Mesendoderm (in vitro differentiated cells): ENCODE measurements around the gene ISCA1.

Source experiments
- DNase-seq: peaks from one replicate; pipeline ENCODE4 v3.0.0; 2013
- H2AK5ac ChIP-seq: 2 replicates; pipeline ENCODE4 v1.6.1; 2013; ENCODE audit warnings: low read length, inconsistent platforms
- H2BK120ac ChIP-seq: 2 replicates; pipeline ENCODE4 v1.6.1; 2013; ENCODE audit warnings: low read depth, mild to moderate bottlenecking, low read length, moderate library complexity, mixed read lengths
- H2BK15ac ChIP-seq: replicated peaks from 2 replicates; pipeline ENCODE4 v1.6.1; 2013; ENCODE audit warnings: low read depth, mild to moderate bottlenecking, moderate library complexity
- H2BK5ac ChIP-seq: 2 replicates; pipeline ENCODE4 v1.6.1; 2013; ENCODE audit warnings: low read length, inconsistent platforms
- H3K18ac ChIP-seq: 2 replicates; pipeline ENCODE4 v1.6.1; 2013; ENCODE audit warnings: mild to moderate bottlenecking, low read length, mixed read lengths
- H3K23ac ChIP-seq: one replicate; pipeline ENCODE4 v1.6.1; 2013; ENCODE audit warnings: low read length
- H3K27ac ChIP-seq: 2 replicates; pipeline ENCODE4 v1.5.1; 2013; ENCODE audit warnings: low read depth, mild to moderate bottlenecking, inconsistent platforms, low read length, moderate library complexity
- H3K27me3 ChIP-seq: 2 replicates; pipeline ENCODE4 v1.6.1; 2013; ENCODE audit warnings: low read length, control low read depth, mild to moderate bottlenecking, inconsistent platforms; ENCODE audit not compliant: insufficient read depth, poor library complexity
- H3K36me3 ChIP-seq: 2 replicates; pipeline ENCODE4 v1.6.1; 2013; ENCODE audit warnings: low read length, inconsistent platforms; ENCODE audit not compliant: control insufficient read depth, insufficient read depth
- H3K4ac ChIP-seq: one replicate; pipeline ENCODE4 v1.6.1; 2013; ENCODE audit warnings: low read depth, mild to moderate bottlenecking, low read length, moderate library complexity
- H3K4me1 ChIP-seq: 2 replicates; pipeline ENCODE4 v1.6.1; 2013; ENCODE audit warnings: low read depth, low read length, inconsistent platforms; ENCODE audit not compliant: control insufficient read depth
- H3K4me2 ChIP-seq: 2 replicates; pipeline ENCODE4 v1.6.1; 2013; ENCODE audit warnings: low read length
- H3K4me3 ChIP-seq: 2 replicates; pipeline ENCODE4 v1.5.1; 2013; ENCODE audit warnings: mild to moderate bottlenecking, low read length
- H3K56ac ChIP-seq: one replicate; pipeline ENCODE4 v1.6.1; 2013; ENCODE audit warnings: low read length
- H3K79me1 ChIP-seq: 2 replicates; pipeline ENCODE4 v1.6.1; 2013; ENCODE audit warnings: low read length, inconsistent platforms
- H3K79me2 ChIP-seq: 2 replicates; pipeline ENCODE4 v1.6.1; 2013; ENCODE audit warnings: mild to moderate bottlenecking, low read length; ENCODE audit not compliant: control insufficient read depth, insufficient read depth
- H3K9ac ChIP-seq: 2 replicates; pipeline ENCODE4 v1.6.1; 2013; ENCODE audit warnings: low read length, inconsistent platforms
- H4K5ac ChIP-seq: one replicate; pipeline ENCODE4 v1.6.1; 2013; ENCODE audit warnings: low read length
- H4K8ac ChIP-seq: one replicate; pipeline ENCODE4 v1.6.1; 2013; ENCODE audit warnings: low read depth, mild to moderate bottlenecking, control low read depth, low read length, moderate library complexity
- WGBS: extraction: QIAGEN DNeasy Blood & Tissue Kit; methylation state at CpG from one replicate; pipeline ENCODE4 v1.1.7; 2013; ENCODE audit warnings: low lambda C conversion rate, missing lambda C conversion rate; ENCODE audit not compliant: insufficient coverage; ENCODE audit errors: extremely low coverage; 5-methylcytosine and 5-hydroxymethylcytosine counted together

The ISCA1 gene

GRCh38 chr9:86324901-86325300 is 42.6 kb upstream of the ISCA1 start:
- Histone ChIP-seq H3K79me2 (no peaks in the 10 kb centered on the region), H2AK5ac (no peak overlapping the region), H2BK5ac (no peak overlapping the region), H3K4me3 (no peak overlapping the region), H3K56ac (no peak overlapping the region), H3K4ac (no peak overlapping the region), H2BK15ac (no peak overlapping the region), H3K27ac (no peak overlapping the region), H3K36me3 (peaks cover 8% of the 10 kb centered on the region), H3K18ac (no peak overlapping the region), H3K4me2 (no peak overlapping the region), H4K8ac (no peak overlapping the region), H3K79me1 (no peaks in the 10 kb centered on the region), H2BK120ac (no peak overlapping the region), H3K9ac (no peak overlapping the region), H3K4me1 (no peaks in the 10 kb centered on the region), H3K27me3 (no peaks in the 10 kb centered on the region), H4K5ac (no peak overlapping the region), H3K23ac (no peak overlapping the region)
- no CpG with 5 or more reads among the region's 1 CpG for WGBS
- DNase-seq, result no peak

GRCh38 chr9:86324308-86324707 is 42.0 kb upstream of the ISCA1 start:
- Histone ChIP-seq H3K4ac (no peak overlapping the region), H3K23ac (no peak overlapping the region), H2AK5ac (no peak overlapping the region), H3K9ac (no peak overlapping the region), H2BK5ac (no peak overlapping the region), H3K79me1 (no peaks in the 10 kb centered on the region), H4K8ac (no peak overlapping the region), H3K79me2 (no peaks in the 10 kb centered on the region), H3K18ac (no peak overlapping the region), H3K27me3 (no peaks in the 10 kb centered on the region), H3K4me3 (no peak overlapping the region), H2BK120ac (no peak overlapping the region), H3K4me1 (no peaks in the 10 kb centered on the region), H3K56ac (no peak overlapping the region), H4K5ac (no peak overlapping the region), H3K27ac (no peak overlapping the region), H3K4me2 (no peak overlapping the region), H2BK15ac (no peak overlapping the region), H3K36me3 (peaks cover 8% of the 10 kb centered on the region)
- peak; percentile 13 for DNase-seq
- WGBS, result no CpG with 5 or more reads among the region's 2 CpGs

- no peak for DNase-seq
- Histone ChIP-seq H4K8ac (no peak overlapping the region), H2BK120ac (no peak overlapping the region), H3K4ac (no peak overlapping the region), H3K36me3 (peaks cover 10% of the 10 kb centered on the region), H3K27me3 (no peaks in the 10 kb centered on the region), H3K4me2 (no peak overlapping the region), H3K79me1 (no peaks in the 10 kb centered on the region), H4K5ac (no peak overlapping the region), H3K23ac (no peak overlapping the region), H3K4me3 (no peak overlapping the region), H3K18ac (no peak overlapping the region), H2BK15ac (no peak overlapping the region), H3K56ac (no peak overlapping the region), H3K79me2 (no peaks in the 10 kb centered on the region), H3K4me1 (no peaks in the 10 kb centered on the region), H2AK5ac (no peak overlapping the region), H3K9ac (no peak overlapping the region), H2BK5ac (no peak overlapping the region), H3K27ac (no peak overlapping the region)
- no CpG with 5 or more reads among the region's 8 CpGs for WGBS
These were observed 40.8 kb upstream of the ISCA1 start for GRCh38 chr9:86322973-86323644.

DNA sequence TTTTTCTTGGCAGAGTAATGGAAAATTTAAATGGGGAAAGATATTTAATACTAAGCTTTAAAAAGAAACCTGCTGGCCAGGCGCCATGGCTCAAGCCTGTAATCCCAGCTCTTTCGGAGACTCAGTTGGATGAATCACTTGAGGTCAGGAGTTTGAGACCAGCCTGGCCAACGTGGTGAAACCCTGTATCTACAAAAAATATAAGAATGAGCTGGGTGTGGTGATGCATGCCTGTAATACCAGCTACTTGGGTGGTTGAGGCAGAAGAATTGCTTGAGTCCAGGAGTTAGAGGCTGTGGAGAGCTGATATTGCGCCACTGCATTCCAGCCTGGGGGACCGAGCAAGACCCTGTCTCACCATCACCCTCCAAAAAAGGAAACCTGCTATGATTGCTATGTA is 39.0 kb upstream of the ISCA1 start:
- no peak overlapping the region for H3K9ac ChIP-seq
- H3K27ac ChIP-seq, result no peak overlapping the region
- no peak overlapping the region for H3K18ac ChIP-seq
- peaks cover 10% of the 10 kb centered on the region for H3K36me3 ChIP-seq
- no peak overlapping the region for H4K8ac ChIP-seq
- H3K4me1 ChIP-seq, result no peaks in the 10 kb centered on the region
- no CpG with 5 or more reads among the region's 5 CpGs for WGBS
- no peaks in the 10 kb centered on the region for H3K79me2 ChIP-seq
- no peak overlapping the region for H4K5ac ChIP-seq
- no peak overlapping the region for H3K4me2 ChIP-seq
- H3K79me1 ChIP-seq, result no peaks in the 10 kb centered on the region
- no peaks in the 10 kb centered on the region for H3K27me3 ChIP-seq
- no peak overlapping the region for H2BK15ac ChIP-seq
- H2BK5ac ChIP-seq, result no peak overlapping the region
- no peak for DNase-seq
- no peak overlapping the region for H2AK5ac ChIP-seq
- H2BK120ac ChIP-seq, result no peak overlapping the region
- H3K23ac ChIP-seq, result no peak overlapping the region
- H3K4ac ChIP-seq, result no peak overlapping the region
- H3K56ac ChIP-seq, result no peak overlapping the region
- H3K4me3 ChIP-seq, result no peak overlapping the region

- no peak overlapping the region for H3K4me3 ChIP-seq
These were observed 35.8 kb upstream of the ISCA1 start for GRCh38 chr9:86318187-86318586.

GRCh38 chr9:86315078-86315477 is 32.7 kb upstream of the ISCA1 start:
- Histone ChIP-seq H3K79me1 (no peaks in the 10 kb centered on the region), H3K23ac (no peak overlapping the region), H3K9ac (no peak overlapping the region), H4K5ac (no peak overlapping the region), H2AK5ac (no peak overlapping the region), H2BK15ac (no peak overlapping the region), H3K56ac (no peak overlapping the region), H3K4me1 (no peaks in the 10 kb centered on the region), H4K8ac (no peak overlapping the region), H3K18ac (no peak overlapping the region), H2BK5ac (no peak overlapping the region), H3K4me2 (no peak overlapping the region), H3K27me3 (no peaks in the 10 kb centered on the region), H3K79me2 (no peaks in the 10 kb centered on the region), H3K36me3 (peaks cover 2% of the 10 kb centered on the region), H3K4ac (no peak overlapping the region), H2BK120ac (no peak overlapping the region), H3K4me3 (no peak overlapping the region), H3K27ac (no peak overlapping the region)
- no peak for DNase-seq
- no CpG with 5 or more reads among the region's 2 CpGs for WGBS

More at GRCh38 chr9:86318187-86318586, 35.8 kb upstream of the ISCA1 start:
- Histone ChIP-seq H4K8ac (no peak overlapping the region), H3K4ac (no peak overlapping the region), H3K18ac (no peak overlapping the region), H3K9ac (no peak overlapping the region), H3K27ac (no peak overlapping the region), H3K4me2 (no peak overlapping the region), H3K23ac (no peak overlapping the region), H2BK5ac (no peak overlapping the region), H2BK15ac (no peak overlapping the region), H3K4me1 (no peaks in the 10 kb centered on the region), H3K36me3 (peaks cover 8% of the 10 kb centered on the region), H3K79me2 (no peaks in the 10 kb centered on the region), H3K56ac (no peak overlapping the region), H4K5ac (no peak overlapping the region), H3K27me3 (no peaks in the 10 kb centered on the region), H3K79me1 (no peaks in the 10 kb centered on the region), H2BK120ac (no peak overlapping the region), H2AK5ac (no peak overlapping the region)
- DNase-seq, result no peak
- no CpG with 5 or more reads among the region's 4 CpGs for WGBS
